HG02943 (cell line): ENCODE data around the gene CARD10.

Experiments used
- ATAC-seq: cut with Tn5 transposase; IDR thresholded peaks from one replicate; pipeline ENCODE4 v1.9.1; 2021; ENCODE audit warnings: mild to moderate bottlenecking, low read depth, moderate library complexity; ENCODE audit not compliant: unreplicated experiment

CARD10 gene

GRCh38 chr22:37445501-37445900 is 73.7 kb downstream of the CARD10 start:
- ATAC-seq = no peak

GRCh38 chr22:37443977-37444376 is 75.2 kb downstream of the CARD10 start:
- no peak for ATAC-seq

GRCh38 chr22:37443086-37443485 is 76.1 kb downstream of the CARD10 start:
- ATAC-seq = no peak

GRCh38 chr22:37442537-37442936 is 76.7 kb downstream of the CARD10 start:
- no peak for ATAC-seq

- ATAC-seq = no peak
These were observed 77.1 kb downstream of the CARD10 start for GRCh38 chr22:37442135-37442534.

DNA sequence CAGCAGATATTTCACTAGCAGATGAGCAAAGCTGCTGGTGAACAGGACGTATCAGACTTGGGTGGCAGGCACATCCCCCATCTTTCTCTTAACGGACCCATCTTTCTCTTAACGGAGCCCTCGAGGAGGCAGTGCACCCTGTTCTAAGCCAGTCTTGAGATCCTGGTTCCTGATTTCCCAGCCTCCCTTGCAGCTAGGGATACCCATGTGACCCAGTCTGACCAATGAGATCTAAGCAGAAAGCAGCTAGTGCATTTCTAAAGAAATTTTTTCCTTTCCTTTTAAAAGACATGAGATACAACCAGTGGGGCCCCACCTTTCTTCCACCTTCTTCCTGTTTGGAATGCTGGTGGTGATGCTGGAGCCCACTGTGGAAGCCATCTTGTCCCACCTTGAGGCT is 78.3 kb downstream of the CARD10 start:
- no peak for ATAC-seq
